NCI-H748 (cell line): ENCODE results near the gene CCR3.

Experiments used
- DNase-seq: peaks from one replicate; lab custom pipeline; 2025; ENCODE audit not compliant: unreplicated experiment; lab: John Stamatoyannopoulos, UW

Gene CCR3

GRCh38 chr3:46221391-46221790 lies 20.9 kb upstream of the CCR3 start:
- DNase-seq, result no peak

GRCh38 chr3:46221938-46222337 lies 20.3 kb upstream of the CCR3 start:
- DNase-seq, result no peak

- DNase-seq, result no peak
Observed at GRCh38 chr3:46222435-46223161, 19.7 kb upstream of the CCR3 start.

- DNase-seq, result no peak
Observed at GRCh38 chr3:46228260-46229242, 13.7 kb upstream of the CCR3 start.

- DNase-seq, result no peak
Observed at GRCh38 chr3:46231323-46231722, 10.9 kb upstream of the CCR3 start.

GRCh38 chr3:46233194-46233593 lies 9.1 kb upstream of the CCR3 start:
- DNase-seq, result no peak

GRCh38 chr3:46235425-46235824 lies 6.8 kb upstream of the CCR3 start:
- DNase-seq, result no peak

GRCh38 chr3:46236294-46237054 lies 5.8 kb upstream of the CCR3 start:
- DNase-seq, result no peak

- no peak for DNase-seq
Observed at GRCh38 chr3:46238386-46238785, 3.9 kb upstream of the CCR3 start.

GRCh38 chr3:46239301-46239938 lies 2.8 kb upstream of the CCR3 start:
- DNase-seq, result no peak

- DNase-seq, result no peak
Observed at GRCh38 chr3:46239952-46240351, 2.3 kb upstream of the CCR3 start.

GRCh38 chr3:46243560-46243959 lies 1.3 kb downstream of the CCR3 start:
- no peak for DNase-seq

- DNase-seq, result no peak
Observed at GRCh38 chr3:46245146-46245545, 2.9 kb downstream of the CCR3 start.

GRCh38 chr3:46252980-46253379 lies 10.7 kb downstream of the CCR3 start:
- DNase-seq, result no peak

GRCh38 chr3:46258525-46258924 lies 16.3 kb downstream of the CCR3 start:
- no peak for DNase-seq

GRCh38 chr3:46261926-46262594 lies 19.8 kb downstream of the CCR3 start:
- no peak for DNase-seq

GRCh38 chr3:46264002-46264401 lies 21.7 kb downstream of the CCR3 start:
- DNase-seq, result no peak

- DNase-seq, result no peak
Observed at GRCh38 chr3:46266598-46266997, 24.3 kb downstream of the CCR3 start.

- DNase-seq, result no peak
Observed at GRCh38 chr3:46269556-46269955, 27.3 kb downstream of the CCR3 start.

GRCh38 chr3:46270474-46270873 lies 28.2 kb downstream of the CCR3 start:
- DNase-seq, result no peak
